GM23338 (cell line): ENCODE measurements around the gene EHBP1L1. TPM values are rescaled to one million over a fixed set of nuclear protein-coding genes. Genes with fewer than 3 reads are reported as not detected.
A peak's percentile ranks its signal among the peaks of the same experiment; 100 is the strongest.

Experiments
- ATAC-seq: fragments of 200-7000 bp; cut with Tn5 transposase; 3 replicates; pipeline ENCODE4 v1.9.1; 2020
- DNase-seq: peaks from one replicate; pipeline ENCODE4 v3.0.0-alpha.2; 2015; ENCODE audit warnings: low spot score
- H2AFZ ChIP-seq: fragments of 200-600 bp; sonication (generic); 2 replicates; pipeline ENCODE4 v1.8.0; 2016; ENCODE audit warnings: antibody characterized with exemption, mild to moderate bottlenecking, moderate library complexity
- H3F3A ChIP-seq: fragments of 200-600 bp; sonication (generic); replicated peaks from 2 replicates; pipeline ENCODE4 v1.8.0; 2017; ENCODE audit warnings: antibody characterized with exemption, mixed run types, low read depth
- H3K27ac ChIP-seq: fragments of 200-600 bp; sonication (generic); 2 replicates; pipeline ENCODE4 v1.6.1; 2016; ENCODE audit warnings: low read depth
- H3K27me3 ChIP-seq: fragments of 200-600 bp; sonication (generic); 2 replicates; pipeline ENCODE4 v1.8.0; 2016; ENCODE audit warnings: mild to moderate bottlenecking, mixed run types, moderate library complexity; ENCODE audit not compliant: insufficient read depth
- H3K36me3 ChIP-seq: fragments of 200-600 bp; sonication (generic); 2 replicates; pipeline ENCODE4 v1.8.0; 2016; ENCODE audit warnings: mild to moderate bottlenecking; ENCODE audit not compliant: insufficient read depth
- H3K4me1 ChIP-seq: fragments of 200-600 bp; sonication (generic); 2 replicates; pipeline ENCODE4 v1.8.0; 2016; ENCODE audit warnings: mild to moderate bottlenecking, moderate library complexity; ENCODE audit not compliant: insufficient read depth
- H3K4me2 ChIP-seq: fragments of 200-600 bp; sonication (generic); 2 replicates; pipeline ENCODE4 v1.7.1; 2017; ENCODE audit warnings: mixed run types
- H3K4me3 ChIP-seq: fragments of 200-600 bp; sonication (generic); 2 replicates; pipeline ENCODE4 v1.6.1; 2016; ENCODE audit warnings: mixed run types
- H3K79me2 ChIP-seq: fragments of 200-600 bp; sonication (generic); replicated peaks from 2 replicates; pipeline ENCODE4 v1.8.0; 2017; ENCODE audit warnings: mild to moderate bottlenecking; ENCODE audit not compliant: insufficient read depth
- H3K9me2 ChIP-seq: fragments of 200-600 bp; sonication (generic); 2 replicates; pipeline ENCODE4 v1.8.0; 2017; ENCODE audit not compliant: insufficient read depth
- H4K20me1 ChIP-seq: fragments of 200-600 bp; sonication (generic); replicated peaks from 2 replicates; pipeline ENCODE4 v1.8.0; 2017; ENCODE audit warnings: mild to moderate bottlenecking; ENCODE audit not compliant: insufficient read depth
- H3K27ac Mint-ChIP-seq: 2 replicates; pipeline ENCODE4 v1.8.0; 2020; ENCODE audit warnings: inconsistent platforms, mild to moderate bottlenecking, moderate library complexity, mixed read lengths
- H3K27me3 Mint-ChIP-seq: 3 replicates; pipeline ENCODE4 v1.8.0; 2022; ENCODE audit warnings: low read depth, mild to moderate bottlenecking, moderate library complexity, mixed read lengths, inconsistent platforms; ENCODE audit not compliant: insufficient read depth, poor library complexity
- H3K36me3 Mint-ChIP-seq: 3 replicates; pipeline ENCODE4 v1.8.0; 2021; ENCODE audit warnings: low read depth, mild to moderate bottlenecking, inconsistent platforms, moderate library complexity, mixed read lengths
- H3K4me1 Mint-ChIP-seq: 3 replicates; pipeline ENCODE4 v1.8.0; 2020; ENCODE audit warnings: mild to moderate bottlenecking, inconsistent platforms, mixed read lengths
- H3K4me3 Mint-ChIP-seq: 3 replicates; pipeline ENCODE4 v1.8.0; 2021; ENCODE audit warnings: moderate library complexity, mild to moderate bottlenecking, inconsistent platforms, mixed read lengths
- H3K9me3 Mint-ChIP-seq: 3 replicates; pipeline ENCODE4 v1.8.0; 2020; ENCODE audit warnings: moderate library complexity, mild to moderate bottlenecking, inconsistent platforms, mixed read lengths
- CREB1 ChIP-seq: fragments of 250-450 bp; sonication (Bioruptor Pico); IDR thresholded peaks from 2 replicates; pipeline ENCODE4 v1.5.0; 2020; ENCODE audit warnings: low read depth, mild to moderate bottlenecking, moderate library complexity
- EZH2 ChIP-seq: fragments of 200-600 bp; sonication (generic); IDR thresholded peaks from one replicate; pipeline ENCODE4 v1.8.0; 2017; ENCODE audit warnings: antibody characterized with exemption, mild to moderate bottlenecking, low read depth; ENCODE audit not compliant: unreplicated experiment
- JUNB ChIP-seq: IDR thresholded peaks from one replicate; pipeline ENCODE4 v1.6.1; 2016; ENCODE audit warnings: antibody characterized with exemption; ENCODE audit not compliant: unreplicated experiment
- ZNF331 ChIP-seq: fragments of 250-450 bp; sonication (Bioruptor Pico); IDR thresholded peaks from 2 replicates; pipeline ENCODE4 v1.5.0; 2020; ENCODE audit warnings: low read depth, mild to moderate bottlenecking, moderate library complexity
- polyA plus RNA-seq: library from polyadenylated mRNA; unstranded; fragments of >200 nt; fragmentation: Nextera tagmentation; extraction: Ambion mirVana; gene quantifications from 2 replicates; pipeline ENCODE4 v1.2.1, GENCODE V29; 2016
- total RNA-seq: library from RNA; depleted of rRNA; stranded (reverse); fragments of >200 nt; shearing (Covaris generic); gene quantifications from 2 replicates; pipeline ENCODE4 v1.2.3, GENCODE V29; 2014
- TF ChIP-seq, protein P1 (sequence below), 2 experiments: fragments of 200-600 bp in 1 of 2; sonication (generic) in 1 of 2; conservative IDR thresholded peaks; 2 replicates each; pipeline versions ENCODE4 v1.5.1 to v1.6.1; 2016 to 2017; ENCODE audit warnings: antibody characterized with exemption in 2 of 2, low read depth in 2 of 2, mild to moderate bottlenecking in 2 of 2, moderate library complexity in 1 of 2
- TF ChIP-seq, protein P2 (sequence below): IDR thresholded peaks from one replicate; pipeline ENCODE4 v1.6.1; 2018; ENCODE audit warnings: antibody characterized with exemption; ENCODE audit not compliant: unreplicated experiment

The EHBP1L1 gene
- total and polyA plus RNA-seq, 2 experiments from 2014 or later = 2.9 to 10.9 TPM

DNA sequence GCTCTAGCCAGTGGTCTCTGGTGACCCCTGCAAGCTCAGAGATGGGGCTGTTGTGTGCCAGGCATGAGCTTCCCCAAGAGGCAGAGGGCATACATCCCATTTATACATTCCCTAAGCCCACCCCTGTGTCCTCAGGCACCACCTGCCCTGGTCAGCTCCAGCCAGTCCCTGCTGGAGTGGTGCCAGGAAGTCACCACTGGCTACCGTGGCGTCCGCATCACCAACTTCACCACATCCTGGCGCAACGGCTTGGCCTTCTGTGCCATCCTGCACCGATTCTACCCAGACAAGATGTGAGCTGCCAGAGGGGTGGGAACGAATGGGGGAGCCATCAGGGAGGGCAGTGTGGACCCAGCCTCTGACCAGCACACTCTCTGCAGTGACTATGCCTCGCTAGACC lies 8.3 kb downstream of the EHBP1L1 start (continued):
- TF ChIP-seq ZNF331 (CRISPR knock-in tag) = no peak
- TF ChIP-seq, protein P1, sequence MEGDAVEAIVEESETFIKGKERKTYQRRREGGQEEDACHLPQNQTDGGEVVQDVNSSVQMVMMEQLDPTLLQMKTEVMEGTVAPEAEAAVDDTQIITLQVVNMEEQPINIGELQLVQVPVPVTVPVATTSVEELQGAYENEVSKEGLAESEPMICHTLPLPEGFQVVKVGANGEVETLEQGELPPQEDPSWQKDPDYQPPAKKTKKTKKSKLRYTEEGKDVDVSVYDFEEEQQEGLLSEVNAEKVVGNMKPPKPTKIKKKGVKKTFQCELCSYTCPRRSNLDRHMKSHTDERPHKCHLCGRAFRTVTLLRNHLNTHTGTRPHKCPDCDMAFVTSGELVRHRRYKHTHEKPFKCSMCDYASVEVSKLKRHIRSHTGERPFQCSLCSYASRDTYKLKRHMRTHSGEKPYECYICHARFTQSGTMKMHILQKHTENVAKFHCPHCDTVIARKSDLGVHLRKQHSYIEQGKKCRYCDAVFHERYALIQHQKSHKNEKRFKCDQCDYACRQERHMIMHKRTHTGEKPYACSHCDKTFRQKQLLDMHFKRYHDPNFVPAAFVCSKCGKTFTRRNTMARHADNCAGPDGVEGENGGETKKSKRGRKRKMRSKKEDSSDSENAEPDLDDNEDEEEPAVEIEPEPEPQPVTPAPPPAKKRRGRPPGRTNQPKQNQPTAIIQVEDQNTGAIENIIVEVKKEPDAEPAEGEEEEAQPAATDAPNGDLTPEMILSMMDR (conservative IDR thresholded peaks at IDR 0.05; ENCODE audit: low read depth in 2 of 2) = no peak

GRCh38 chr11:65584723-65585171 lies 8.9 kb downstream of the EHBP1L1 start:
- no peaks in the 10 kb centered on the region for H4K20me1 ChIP-seq
- peak overlapping the region; percentile 53 for H3K4me3 ChIP-seq
- peaks cover 58% of the 10 kb centered on the region for H3K27me3 Mint-ChIP-seq
- H3K36me3 Mint-ChIP-seq = no peaks in the 10 kb centered on the region
- no peaks in the 10 kb centered on the region for H3K79me2 ChIP-seq
- ATAC-seq = peak; percentile 10
- H2AFZ ChIP-seq = peak overlapping the region; percentile 66; the same call in 1 of the 2 replicates
- H3K36me3 ChIP-seq = no peaks in the 10 kb centered on the region
- H3K4me1 Mint-ChIP-seq = peaks cover 13% of the 10 kb centered on the region; the same call in 2 of the 3 replicates
- H3K9me2 ChIP-seq = no peaks in the 10 kb centered on the region
- H3K4me2 ChIP-seq = peak overlapping the region; percentile 91
- no peaks in the 10 kb centered on the region for H3K4me1 ChIP-seq
- peak; percentile 58 for DNase-seq
- peaks cover 10% of the 10 kb centered on the region for H3F3A ChIP-seq
- no peaks in the 10 kb centered on the region for H3K9me3 Mint-ChIP-seq
- no peak overlapping the region for H3K27ac ChIP-seq
- peak overlapping the region; percentile 19; the same call in 2 of the 3 replicates for H3K4me3 Mint-ChIP-seq
- peak; percentile 13 for TF ChIP-seq EZH2
- TF ChIP-seq, protein P2, sequence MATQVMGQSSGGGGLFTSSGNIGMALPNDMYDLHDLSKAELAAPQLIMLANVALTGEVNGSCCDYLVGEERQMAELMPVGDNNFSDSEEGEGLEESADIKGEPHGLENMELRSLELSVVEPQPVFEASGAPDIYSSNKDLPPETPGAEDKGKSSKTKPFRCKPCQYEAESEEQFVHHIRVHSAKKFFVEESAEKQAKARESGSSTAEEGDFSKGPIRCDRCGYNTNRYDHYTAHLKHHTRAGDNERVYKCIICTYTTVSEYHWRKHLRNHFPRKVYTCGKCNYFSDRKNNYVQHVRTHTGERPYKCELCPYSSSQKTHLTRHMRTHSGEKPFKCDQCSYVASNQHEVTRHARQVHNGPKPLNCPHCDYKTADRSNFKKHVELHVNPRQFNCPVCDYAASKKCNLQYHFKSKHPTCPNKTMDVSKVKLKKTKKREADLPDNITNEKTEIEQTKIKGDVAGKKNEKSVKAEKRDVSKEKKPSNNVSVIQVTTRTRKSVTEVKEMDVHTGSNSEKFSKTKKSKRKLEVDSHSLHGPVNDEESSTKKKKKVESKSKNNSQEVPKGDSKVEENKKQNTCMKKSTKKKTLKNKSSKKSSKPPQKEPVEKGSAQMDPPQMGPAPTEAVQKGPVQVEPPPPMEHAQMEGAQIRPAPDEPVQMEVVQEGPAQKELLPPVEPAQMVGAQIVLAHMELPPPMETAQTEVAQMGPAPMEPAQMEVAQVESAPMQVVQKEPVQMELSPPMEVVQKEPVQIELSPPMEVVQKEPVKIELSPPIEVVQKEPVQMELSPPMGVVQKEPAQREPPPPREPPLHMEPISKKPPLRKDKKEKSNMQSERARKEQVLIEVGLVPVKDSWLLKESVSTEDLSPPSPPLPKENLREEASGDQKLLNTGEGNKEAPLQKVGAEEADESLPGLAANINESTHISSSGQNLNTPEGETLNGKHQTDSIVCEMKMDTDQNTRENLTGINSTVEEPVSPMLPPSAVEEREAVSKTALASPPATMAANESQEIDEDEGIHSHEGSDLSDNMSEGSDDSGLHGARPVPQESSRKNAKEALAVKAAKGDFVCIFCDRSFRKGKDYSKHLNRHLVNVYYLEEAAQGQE = no peak
- H3K27me3 ChIP-seq = peaks cover 58% of the 10 kb centered on the region
- H3K27ac Mint-ChIP-seq = no peak overlapping the region

DNA sequence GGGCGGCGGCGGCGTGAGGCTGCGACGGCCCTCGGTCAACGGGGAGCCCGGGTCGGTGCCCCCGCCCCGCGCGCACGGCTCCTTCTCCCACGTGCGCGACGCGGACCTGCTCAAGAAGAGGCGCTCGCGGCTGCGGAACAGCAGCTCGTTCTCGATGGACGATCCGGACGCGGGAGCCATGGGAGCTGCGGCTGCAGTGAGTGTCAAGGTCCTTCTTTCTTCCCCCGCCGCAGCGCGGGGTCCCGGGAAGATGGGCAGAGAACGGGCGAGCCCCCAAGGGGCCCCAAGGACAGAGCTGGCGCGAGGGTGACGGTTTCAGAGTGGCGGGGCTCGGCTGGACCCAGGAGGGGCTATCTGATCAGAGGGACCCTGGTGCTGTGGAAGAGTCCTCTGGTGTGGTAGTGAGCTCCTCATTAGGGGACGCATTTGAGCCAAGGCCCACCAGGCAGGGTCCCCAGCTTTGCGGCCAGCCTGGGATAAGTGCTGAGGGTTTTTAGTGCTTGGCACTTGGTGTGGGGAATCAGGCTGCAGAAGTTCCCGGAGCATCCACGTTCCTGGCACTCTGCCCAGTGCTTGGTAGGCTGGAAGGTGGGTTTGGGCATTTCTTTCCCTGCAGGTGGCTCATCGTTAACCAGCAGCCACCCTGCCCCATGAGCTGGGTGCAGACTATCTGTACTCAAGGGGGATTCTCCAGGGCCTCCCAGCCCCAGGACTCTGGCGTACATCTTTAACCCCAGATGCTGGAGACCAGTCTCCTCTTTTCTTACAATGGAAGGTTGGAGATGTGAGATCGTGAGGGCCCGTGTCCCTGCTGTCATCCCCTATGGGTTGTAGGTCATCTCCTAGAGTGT lies 9.8 kb downstream of the EHBP1L1 start:
- Mint-ChIP-seq H3K36me3 (peaks cover 2% of the 10 kb centered on the region; the same call in 1 of the 3 replicates), H3K27me3 (peaks cover 62% of the 10 kb centered on the region), H3K27ac (no peak overlapping the region), H3K4me1 (peaks cover 15% of the 10 kb centered on the region), H3K9me3 (no peaks in the 10 kb centered on the region), H3K4me3 (no peak overlapping the region; the same call in 2 of the 3 replicates)
- Histone ChIP-seq H3K4me1 (no peaks in the 10 kb centered on the region), H3K36me3 (no peaks in the 10 kb centered on the region), H3K79me2 (no peaks in the 10 kb centered on the region), H2AFZ (no peak overlapping the region), H3K4me2 (peak overlapping the region; percentile 91; the same call in 1 of the 2 replicates), H3K4me3 (peak overlapping the region; percentile 53; the same call in 1 of the 2 replicates), H4K20me1 (no peaks in the 10 kb centered on the region), H3F3A (peaks cover 13% of the 10 kb centered on the region), H3K27me3 (peaks cover 67% of the 10 kb centered on the region), H3K9me2 (no peaks in the 10 kb centered on the region), H3K27ac (no peak overlapping the region)
- TF ChIP-seq JUNB (no peak), CREB1 (CRISPR knock-in tag) (no peak)
- ATAC-seq (no peak), DNase-seq (peak; percentile 46)
